Mesodermal cell (in vitro differentiated cells): ENCODE data around the gene THBS4.
"Not testable (repeated sequence)": the region's sequence is repeated elsewhere in the genome, so short reads cannot be mapped to it uniquely, and the experiment has no call there.

Experiments used
- H3K27ac ChIP-seq: 2 replicates; pipeline ENCODE4 v1.7.0; 2013; ENCODE audit warnings: mild to moderate bottlenecking, low read depth, low read length, moderate library complexity; ENCODE audit not compliant: severe bottlenecking
- H3K36me3 ChIP-seq: 2 replicates; pipeline ENCODE4 v1.7.1; 2013; ENCODE audit warnings: mild to moderate bottlenecking, low read length, moderate library complexity; ENCODE audit not compliant: control insufficient read depth, insufficient read depth
- H3K4me1 ChIP-seq: one replicate; pipeline ENCODE4 v1.7.1; 2013; ENCODE audit warnings: mild to moderate bottlenecking, low read length; ENCODE audit not compliant: insufficient read depth, control insufficient read depth, poor library complexity, severe bottlenecking
- H3K4me3 ChIP-seq: 2 replicates; pipeline ENCODE4 v1.7.0; 2013; ENCODE audit warnings: low read length, control low read depth, mild to moderate bottlenecking; ENCODE audit not compliant: insufficient read depth, poor library complexity, severe bottlenecking; ENCODE audit errors: extremely low read depth
- H3K9me3 ChIP-seq: 2 replicates; pipeline ENCODE4 v1.7.1; 2013; ENCODE audit warnings: mild to moderate bottlenecking, low read length, moderate library complexity; ENCODE audit not compliant: control insufficient read depth
- WGBS, 2 experiments: methylation state at CpG; one replicate each; pipeline ENCODE4 v1.1.5; 2013; ENCODE audit warnings: missing lambda C conversion rate in 2 of 2; ENCODE audit not compliant: insufficient coverage in 2 of 2; 5-methylcytosine and 5-hydroxymethylcytosine counted together

The THBS4 gene

DNA sequence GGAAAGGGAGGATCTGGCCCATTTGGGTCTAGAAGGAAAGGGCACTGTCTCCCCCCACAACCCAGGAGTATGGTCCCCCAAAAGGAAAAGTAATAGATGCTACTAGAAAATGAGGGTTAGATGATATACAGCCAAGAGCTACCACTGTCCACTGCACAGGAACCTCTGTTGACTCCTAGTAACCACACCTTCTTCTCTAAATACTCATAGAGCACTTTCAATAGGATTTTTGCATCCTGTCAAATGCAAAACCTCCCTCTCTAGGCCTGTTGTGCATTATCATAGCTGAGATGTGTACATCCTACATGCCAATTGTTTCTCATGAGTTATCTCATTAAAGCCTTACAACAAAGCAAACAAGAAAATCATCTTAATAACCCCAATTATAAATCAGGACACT lies 66.8 kb downstream of the THBS4 start:
- no peak overlapping the region for H3K4me3 ChIP-seq
- H3K36me3 ChIP-seq = no peaks in the 10 kb centered on the region
- no peak overlapping the region for H3K27ac ChIP-seq
- peaks cover 6% of the 10 kb centered on the region for H3K4me1 ChIP-seq
- H3K9me3 ChIP-seq = no peaks in the 10 kb centered on the region

DNA sequence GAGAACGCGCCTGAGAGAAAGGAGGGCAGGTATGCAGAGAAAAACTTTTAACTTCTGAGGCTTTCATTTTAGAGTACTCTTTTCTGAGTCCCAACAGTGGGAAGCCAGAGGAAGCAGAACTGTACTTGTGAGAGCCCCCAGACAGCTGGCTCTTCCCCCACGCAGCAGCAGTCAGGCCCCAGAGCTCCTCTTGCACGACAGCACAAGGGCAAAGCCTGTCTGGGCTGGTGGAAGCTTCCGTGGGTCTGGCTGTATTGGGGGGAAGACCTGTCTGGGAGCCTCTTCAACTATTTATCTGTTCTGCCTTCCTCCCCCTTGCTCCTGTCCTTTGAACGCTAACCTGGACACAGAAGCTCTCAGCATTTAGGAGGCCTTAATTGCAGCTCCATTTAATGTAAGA lies 68.2 kb downstream of the THBS4 start:
- Histone ChIP-seq H3K27ac (no peak overlapping the region), H3K9me3 (no peaks in the 10 kb centered on the region), H3K36me3 (no peaks in the 10 kb centered on the region), H3K4me1 (no peaks in the 10 kb centered on the region), H3K4me3 (no peak overlapping the region)
- WGBS, 2 experiments = 85 to 87% methylated on average over 3 to 6 of the region's 6 CpGs

DNA sequence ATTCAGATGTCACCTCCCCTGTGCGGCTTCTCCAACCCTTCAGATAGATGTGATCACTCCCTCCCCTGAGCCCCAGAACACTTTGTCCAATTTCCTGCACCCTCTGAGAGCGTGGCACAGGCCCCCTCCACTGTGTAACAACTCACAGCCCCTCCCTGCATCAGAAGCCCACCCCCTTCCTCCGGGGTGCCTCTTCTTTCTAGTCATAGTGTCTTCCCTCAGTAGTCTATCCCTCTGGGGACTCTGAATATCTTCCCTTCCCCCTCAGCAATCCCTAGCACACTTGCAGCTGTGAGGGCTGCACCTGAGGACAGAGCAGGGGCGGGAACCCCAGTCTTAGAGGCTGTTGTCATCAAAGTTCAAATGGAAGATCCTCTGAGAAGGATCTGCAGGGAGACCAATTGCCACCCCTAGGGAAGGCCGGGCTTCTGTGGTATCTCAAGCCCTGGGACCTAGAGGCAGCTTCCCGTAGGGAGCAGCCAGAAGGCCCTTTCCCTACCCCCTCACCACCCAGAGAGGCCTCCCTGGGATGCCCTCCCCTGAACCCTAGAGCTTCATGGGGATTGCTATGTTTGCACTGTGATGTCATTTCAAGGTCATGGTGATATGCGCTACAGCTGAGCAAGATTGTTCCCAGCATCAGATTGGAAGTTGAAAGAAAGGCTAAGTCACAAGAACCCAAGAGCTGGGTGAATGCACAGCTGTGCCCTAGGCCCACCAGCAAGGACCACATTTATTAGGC lies 70.7 kb downstream of the THBS4 start:
- Histone ChIP-seq H3K27ac (no peak overlapping the region), H3K9me3 (no peaks in the 10 kb centered on the region), H3K4me3 (no peak overlapping the region), H3K4me1 (peaks cover 4% of the 10 kb centered on the region), H3K36me3 (no peaks in the 10 kb centered on the region)
- 79 to 90% methylated on average over 5 to 6 of the region's 7 CpGs for WGBS, 2 experiments

DNA sequence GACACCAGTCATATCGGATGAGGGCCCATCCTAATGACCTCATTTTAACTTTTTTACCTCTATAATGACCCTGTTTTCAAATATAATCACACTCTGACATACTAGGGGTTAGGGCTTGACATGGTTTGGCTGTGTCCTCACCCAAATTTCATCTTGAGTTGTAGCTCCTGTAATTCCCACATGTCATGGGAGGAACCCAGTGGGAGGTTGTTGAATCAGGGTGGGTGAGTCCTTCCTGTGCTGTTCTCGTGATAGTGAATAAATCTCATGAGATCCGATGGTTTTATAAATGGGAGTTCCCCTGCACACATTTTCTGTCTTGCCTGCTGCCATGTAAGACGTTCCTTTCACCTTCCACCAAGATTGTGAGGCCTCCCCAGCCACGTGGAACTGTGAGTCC lies 71.8 kb downstream of the THBS4 start:
- no peaks in the 10 kb centered on the region for H3K9me3 ChIP-seq
- 83 to 100% methylated on average over 1 to 3 of the region's 5 CpGs for WGBS, 2 experiments
- H3K36me3 ChIP-seq = no peaks in the 10 kb centered on the region
- no peak overlapping the region for H3K4me3 ChIP-seq
- peaks cover 14% of the 10 kb centered on the region for H3K4me1 ChIP-seq
- no peak overlapping the region for H3K27ac ChIP-seq

DNA sequence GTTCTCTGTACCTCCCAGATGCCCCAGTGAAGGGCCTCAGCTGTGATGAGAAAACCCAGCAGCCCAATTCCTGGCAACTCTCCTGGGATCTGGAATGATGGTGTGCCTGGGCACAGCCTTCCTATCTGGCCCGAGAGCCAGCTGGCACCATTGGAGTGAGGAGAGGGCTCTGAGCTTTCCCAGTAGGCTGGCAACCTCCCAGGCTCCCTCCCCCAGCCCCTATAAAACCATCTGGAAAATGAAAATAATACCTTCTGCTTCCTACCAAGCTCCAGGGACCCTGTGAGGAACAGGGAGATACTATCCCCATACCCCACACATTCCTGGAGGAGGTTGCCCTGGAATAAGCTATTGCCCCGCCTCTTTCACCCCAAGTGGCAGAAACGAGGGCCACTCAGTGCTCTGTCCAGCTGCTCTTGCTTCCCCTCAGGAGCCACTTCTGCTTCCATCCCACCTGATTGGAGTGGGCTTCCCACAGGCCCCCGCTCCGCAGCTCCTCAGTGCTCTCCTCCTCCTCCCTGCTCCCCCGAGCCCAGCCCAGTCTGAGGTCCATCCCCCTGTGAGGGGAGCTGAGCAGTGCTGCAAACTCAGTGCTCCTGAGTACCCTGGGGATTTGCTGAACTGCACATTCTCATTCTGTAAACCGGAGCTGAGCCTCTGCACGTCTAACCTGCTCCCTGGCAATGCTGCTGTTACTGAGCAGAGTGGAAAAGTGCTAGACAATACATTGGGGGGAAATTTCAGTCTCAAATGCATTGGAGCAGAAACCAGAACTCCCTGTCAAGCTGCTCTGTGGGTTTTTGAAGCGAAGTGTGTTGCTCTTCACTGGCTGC lies 74.7 kb downstream of the THBS4 start:
- WGBS, 2 experiments = 60 to 71% methylated on average over 7 of the region's 9 CpGs
- Histone ChIP-seq H3K27ac (no peak overlapping the region), H3K9me3 (peaks cover 7% of the 10 kb centered on the region), H3K36me3 (no peaks in the 10 kb centered on the region), H3K4me1 (peaks cover 15% of the 10 kb centered on the region), H3K4me3 (no peak overlapping the region)

DNA sequence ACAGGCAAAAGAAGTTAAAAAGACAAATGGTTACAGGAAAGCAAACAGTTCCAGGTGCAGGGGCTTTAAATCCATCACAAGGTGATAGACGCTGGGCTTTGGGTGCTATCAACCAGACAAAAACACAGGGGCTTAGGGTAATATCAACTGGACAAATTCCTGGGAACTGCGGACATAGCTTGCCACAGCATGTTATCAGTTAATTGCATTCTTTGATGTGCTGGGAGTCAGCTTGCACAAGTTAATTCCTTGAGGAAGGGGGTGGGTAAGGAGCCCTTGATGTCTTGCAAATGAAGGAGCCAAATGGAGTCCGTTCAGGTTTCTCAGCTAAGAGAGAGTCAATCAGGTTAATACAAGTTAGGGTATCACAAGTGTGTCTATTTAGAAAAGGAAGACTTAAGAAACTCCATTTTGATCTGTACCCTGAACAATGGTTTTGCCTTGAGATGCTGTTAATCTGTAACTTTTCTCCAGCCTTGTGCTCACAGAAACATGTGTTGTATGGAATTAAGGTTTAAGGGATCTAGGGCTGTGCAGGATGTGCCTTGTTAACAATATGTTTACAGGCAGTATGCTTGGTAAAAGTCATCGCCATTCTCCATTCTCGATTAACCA lies 76.3 kb downstream of the THBS4 start:
- H3K4me3 ChIP-seq, H3K9me3 ChIP-seq, H3K36me3 ChIP-seq: not testable (repeated sequence)
- Histone ChIP-seq H3K27ac (peak overlapping the region; percentile 49), H3K4me1 (peaks cover 15% of the 10 kb centered on the region)
- WGBS, 2 experiments = 9 to 13% methylated on average over 3 of the region's 5 CpGs

DNA sequence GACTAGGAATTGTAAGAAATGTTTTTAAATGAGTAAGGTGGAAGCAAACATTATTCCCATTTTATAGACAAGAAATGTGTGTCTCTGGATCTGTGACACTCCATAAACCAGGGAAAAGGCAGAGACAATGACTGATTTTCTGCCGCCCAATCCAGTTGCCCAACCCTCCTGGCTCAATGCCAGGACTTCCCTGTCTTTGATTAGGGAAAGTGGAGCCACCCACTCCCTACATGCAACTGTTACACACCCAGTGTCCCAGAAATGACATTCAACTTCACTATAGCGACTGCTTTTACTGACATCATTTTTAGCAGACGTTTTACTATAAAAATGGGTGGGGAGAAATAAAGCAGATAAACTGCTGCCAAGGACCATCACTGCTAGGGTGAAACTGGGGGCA lies 79.7 kb downstream of the THBS4 start:
- peaks cover 15% of the 10 kb centered on the region for H3K9me3 ChIP-seq
- H3K4me3 ChIP-seq = no peak overlapping the region
- 88 to 89% methylated on average over 1 of the region's 3 CpGs for whole genome bisulfite sequencing, 2 experiments
- peaks cover 15% of the 10 kb centered on the region for H3K4me1 ChIP-seq
- H3K27ac ChIP-seq = no peak overlapping the region
- no peaks in the 10 kb centered on the region for H3K36me3 ChIP-seq

DNA sequence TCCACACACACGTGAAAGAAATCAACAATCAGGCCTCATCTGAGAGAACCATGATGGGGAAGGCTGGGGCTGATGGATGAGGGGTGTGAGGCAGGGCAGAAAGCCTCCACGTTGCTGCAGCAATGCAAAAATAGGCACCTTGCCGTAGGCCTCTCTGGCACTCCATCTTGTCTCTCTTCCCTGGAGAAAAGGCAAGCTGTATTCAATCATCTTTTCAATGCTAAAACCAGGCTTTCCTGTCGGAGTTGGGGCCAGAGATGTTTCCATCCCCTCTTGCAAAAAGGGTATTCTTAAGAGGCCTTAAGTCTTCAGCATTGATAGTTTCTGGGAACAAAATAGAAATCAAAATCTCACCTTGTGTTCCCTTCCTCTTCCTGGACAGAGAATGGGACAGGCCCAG lies 80.9 kb downstream of the THBS4 start:
- no peak overlapping the region for H3K4me3 ChIP-seq
- H3K36me3 ChIP-seq = no peaks in the 10 kb centered on the region
- H3K27ac ChIP-seq = no peak overlapping the region
- peaks cover 10% of the 10 kb centered on the region for H3K4me1 ChIP-seq
- WGBS, 2 experiments = 82 to 85% methylated on average over 2 to 3 of the region's 4 CpGs
- peaks cover 15% of the 10 kb centered on the region for H3K9me3 ChIP-seq

DNA sequence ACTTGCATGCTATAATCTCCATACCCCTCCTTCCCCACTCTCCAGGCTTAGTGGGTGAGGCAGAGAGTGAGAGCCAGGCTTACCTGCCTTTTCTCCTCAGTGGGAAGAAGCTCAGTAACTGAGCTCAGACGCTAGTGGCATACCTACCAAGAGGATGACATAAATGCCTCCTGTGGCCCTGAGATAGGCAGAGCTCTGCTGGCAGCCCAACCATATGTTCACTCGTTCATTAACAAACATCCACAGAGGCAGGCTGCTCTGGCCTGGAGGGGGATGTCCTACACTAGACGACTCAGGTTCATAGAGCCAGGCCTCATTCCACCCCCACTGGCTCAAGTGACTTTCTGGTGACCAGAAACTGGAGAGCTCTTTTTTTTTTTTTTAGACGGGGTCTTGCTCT lies 81.3 kb downstream of the THBS4 start:
- H3K4me1 ChIP-seq = peaks cover 5% of the 10 kb centered on the region
- no peak overlapping the region for H3K4me3 ChIP-seq
- 71 to 82% methylated on average over 3 of the region's 4 CpGs for WGBS, 2 experiments
- H3K9me3 ChIP-seq = peaks cover 15% of the 10 kb centered on the region
- no peak overlapping the region for H3K27ac ChIP-seq
- no peaks in the 10 kb centered on the region for H3K36me3 ChIP-seq

DNA sequence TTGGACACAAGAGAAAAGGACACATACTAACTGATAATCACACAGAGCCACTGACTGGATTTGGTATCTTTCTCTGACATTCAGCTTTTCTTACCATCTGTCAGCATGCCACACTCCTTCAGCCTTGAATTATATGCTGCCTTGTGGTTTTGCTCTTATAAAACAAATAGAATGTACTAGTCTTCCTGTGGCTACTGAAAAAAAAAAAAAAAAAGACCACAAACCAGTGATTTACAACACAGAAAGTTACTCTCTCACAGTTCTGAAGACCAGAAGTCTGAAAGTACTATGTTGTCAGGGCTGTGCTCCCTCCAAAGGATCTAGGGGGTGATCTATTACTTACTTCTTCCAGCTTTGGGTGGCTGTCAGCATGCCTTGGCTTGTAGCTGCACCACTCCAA lies 82.3 kb downstream of the THBS4 start:
- H3K9me3 ChIP-seq = peaks cover 15% of the 10 kb centered on the region
- H3K36me3 ChIP-seq = no peaks in the 10 kb centered on the region
- no peaks in the 10 kb centered on the region for H3K4me1 ChIP-seq
- no peak overlapping the region for H3K27ac ChIP-seq
- H3K4me3 ChIP-seq = no peak overlapping the region

DNA sequence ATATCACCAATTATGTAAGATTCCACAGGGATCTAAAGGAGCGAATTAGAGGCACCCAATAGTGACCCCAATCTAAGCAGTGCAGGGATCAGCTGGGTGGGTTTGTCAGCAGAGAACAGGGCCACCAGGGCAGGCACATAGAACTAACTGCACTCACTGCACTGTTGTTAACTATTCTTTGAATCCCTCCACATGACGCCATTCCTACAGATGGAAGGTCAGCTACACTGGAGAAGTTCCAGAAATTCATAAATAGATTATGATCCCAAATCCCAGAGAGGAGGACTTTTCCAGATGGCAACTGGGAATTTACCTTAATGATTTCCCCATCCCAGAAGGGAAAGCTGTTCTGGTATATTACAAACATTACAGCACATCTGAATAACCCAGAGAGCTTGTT lies 84.2 kb downstream of the THBS4 start:
- Histone ChIP-seq H3K9me3 (peaks cover 8% of the 10 kb centered on the region), H3K36me3 (no peaks in the 10 kb centered on the region), H3K27ac (no peak overlapping the region), H3K4me1 (no peaks in the 10 kb centered on the region), H3K4me3 (no peak overlapping the region)
- 92 to 100% methylated on average over 1 to 2 of the region's 2 CpGs for WGBS, 2 experiments
